Liver (tissue), 9 donors: Measurements from ENCODE around the gene BTG4. TPM values are rescaled to one million over a fixed set of nuclear protein-coding genes. Genes with fewer than 3 reads are reported as not detected.

Experiments
- DNase-seq: peaks from one replicate; pipeline ENCODE4 v3.0.0-alpha.2; 2017; ENCODE audit warnings: low spot score
- H3K27ac ChIP-seq, 2 donors: one replicate each; pipeline ENCODE4 v1.7.0; 2013; ENCODE audit warnings: inconsistent platforms in 2 of 2, low read length in 2 of 2, control low read depth in 1 of 2, low read depth in 1 of 2, mild to moderate bottlenecking in 1 of 2
- H3K27me3 ChIP-seq, 4 donors: one replicate each; pipeline versions ENCODE4 v1.6.1 to v1.7.0; 2013; ENCODE audit warnings: low read length in 3 of 4, inconsistent platforms in 1 of 4, mild to moderate bottlenecking in 1 of 4, moderate library complexity in 1 of 4; ENCODE audit not compliant: control insufficient read depth in 4 of 4, insufficient read depth in 4 of 4
- H3K36me3 ChIP-seq, 4 donors: one replicate each; pipeline versions ENCODE4 v1.6.1 to v1.7.0; 2013; ENCODE audit warnings: low read length in 3 of 4, mild to moderate bottlenecking in 3 of 4, low read depth in 1 of 4, moderate library complexity in 1 of 4; ENCODE audit not compliant: control insufficient read depth in 4 of 4, insufficient read depth in 3 of 4
- H3K4me1 ChIP-seq, 4 donors: one replicate each; pipeline versions ENCODE4 v1.6.1 to v1.7.0; 2013; ENCODE audit warnings: low read length in 3 of 4, mild to moderate bottlenecking in 3 of 4, moderate library complexity in 1 of 4; ENCODE audit not compliant: control insufficient read depth in 4 of 4, insufficient read depth in 4 of 4
- H3K4me3 ChIP-seq, 3 donors: one replicate each; pipeline versions ENCODE4 v1.6.1 to v1.7.0; 2013; ENCODE audit warnings: low read length in 3 of 3, control low read depth in 1 of 3, low read depth in 1 of 3, mild to moderate bottlenecking in 1 of 3
- H3K9ac ChIP-seq, 2 donors: one replicate each; pipeline ENCODE4 v1.7.0; 2013; ENCODE audit warnings: low read length in 2 of 2, mild to moderate bottlenecking in 2 of 2, moderate library complexity in 2 of 2, control low read depth in 1 of 2, low read depth in 1 of 2
- H3K9me3 ChIP-seq, 4 donors: one replicate each; pipeline versions ENCODE4 v1.6.1 to v1.7.0; 2013; ENCODE audit warnings: low read length in 3 of 4; ENCODE audit not compliant: control insufficient read depth in 4 of 4
- ATF3 ChIP-seq: IDR thresholded peaks from 2 replicates; pipeline ENCODE4 v1.6.1; 2016; ENCODE audit warnings: antibody characterized with exemption
- CTCF ChIP-seq: fragments of 150-350 bp; IDR thresholded peaks from 2 replicates; pipeline ENCODE4 v1.5.1; 2017; ENCODE audit warnings: improper control_type of control experiment, low read depth, low read length; ENCODE audit not compliant: missing input control
- EGR1 ChIP-seq, 2 donors: IDR thresholded peaks; 2 replicates each; pipeline ENCODE4 v1.6.1; 2016 to 2018; ENCODE audit warnings: antibody characterized with exemption in 2 of 2, low read depth in 2 of 2
- FOXA1 ChIP-seq: IDR thresholded peaks from 2 replicates; pipeline ENCODE4 v1.6.1; 2016; ENCODE audit warnings: antibody characterized with exemption
- FOXA2 ChIP-seq: IDR thresholded peaks from 2 replicates; pipeline ENCODE4 v1.6.1; 2016; ENCODE audit warnings: antibody characterized with exemption
- GABPA ChIP-seq, 2 donors: IDR thresholded peaks in 1 of 2; conservative IDR thresholded peaks in 1 of 2; 2 replicates each; pipeline ENCODE4 v1.6.1; 2016; ENCODE audit warnings: antibody characterized with exemption in 2 of 2, mild to moderate bottlenecking in 1 of 2, moderate library complexity in 1 of 2
- HNF4G ChIP-seq: IDR thresholded peaks from 2 replicates; pipeline ENCODE4 v1.6.1; 2016; ENCODE audit warnings: antibody characterized with exemption
- MAX ChIP-seq: IDR thresholded peaks from 2 replicates; pipeline ENCODE4 v1.6.1; 2016; ENCODE audit warnings: antibody characterized with exemption
- NR2F2 ChIP-seq: IDR thresholded peaks from 2 replicates; pipeline ENCODE4 v1.6.1; 2016; ENCODE audit warnings: antibody characterized with exemption
- REST ChIP-seq: IDR thresholded peaks from 2 replicates; pipeline ENCODE4 v1.6.1; 2016; ENCODE audit warnings: antibody characterized with exemption, mild to moderate bottlenecking
- RXRA ChIP-seq, 2 donors: IDR thresholded peaks; 2 replicates each; pipeline ENCODE4 v1.6.1; 2017 to 2018; ENCODE audit warnings: antibody characterized with exemption in 2 of 2, mild to moderate bottlenecking in 1 of 2
- SP1 ChIP-seq: IDR thresholded peaks from 2 replicates; pipeline ENCODE4 v1.6.1; 2018; ENCODE audit warnings: antibody characterized with exemption, mild to moderate bottlenecking
- TAF1 ChIP-seq: conservative IDR thresholded peaks from 2 replicates; pipeline ENCODE4 v1.6.1; 2016; ENCODE audit warnings: antibody characterized with exemption, mild to moderate bottlenecking
- YY1 ChIP-seq: IDR thresholded peaks from 2 replicates; pipeline ENCODE4 v1.6.1; 2016; ENCODE audit warnings: antibody characterized with exemption, mild to moderate bottlenecking
- ZBTB33 ChIP-seq: IDR thresholded peaks from 2 replicates; pipeline ENCODE4 v1.6.1; 2016; ENCODE audit warnings: antibody characterized with exemption
- WGBS: extraction: QIAGEN DNeasy Blood & Tissue Kit; methylation state at CpG from one replicate; pipeline ENCODE4 v1.1.7; 2013; 5-methylcytosine and 5-hydroxymethylcytosine counted together
- polyA plus RNA-seq, 2 donors: library from polyadenylated mRNA; stranded (reverse) in 1 of 2; unstranded in 1 of 2; fragments of 200-250 nt in 1 of 2; fragments of >200 nt in 1 of 2; fragmentation: Nextera tagmentation in 1 of 2; extraction: Ambion mirVana in 1 of 2; gene quantifications; one replicate each; pipeline versions ENCODE4 v1.2.1 to v1.2.3, GENCODE V29; 2013 to 2015
- total RNA-seq, 2 donors: library from RNA; depleted of rRNA; stranded (reverse); fragments of >200 nt; gene quantifications; one replicate each; pipeline ENCODE4 v1.2.3, GENCODE V29; 2014
- donor health status: healthy.
- donor health status: healthy.
- donor health status: healthy.
- donor health status: healthy.
- donor health status: healthy.

Gene BTG4
- total and polyA plus RNA-seq, 4 donors, result not detected

- no peak for TF ChIP-seq RXRA (IDR thresholded peaks at IDR 0.05)
- no peak for TF ChIP-seq CTCF
- no peak for TF ChIP-seq NR2F2
- TF ChIP-seq MAX, result no peak
- no peak for TF ChIP-seq REST
- no peak for TF ChIP-seq ATF3
- TF ChIP-seq TAF1, result no peak
- TF ChIP-seq ZBTB33, result no peak
- TF ChIP-seq YY1, result no peak
- TF ChIP-seq FOXA2, result no peak
- TF ChIP-seq FOXA1, result no peak
- no peak for TF ChIP-seq GABPA (IDR thresholded peaks at IDR 0.05 in 1 of 2, conservative IDR thresholded peaks at IDR 0.05 in 1 of 2)
- TF ChIP-seq EGR1 (IDR thresholded peaks at IDR 0.05; ENCODE audit: low read depth in 2 of 2), result no peak
- no peak for TF ChIP-seq SP1
- TF ChIP-seq HNF4G, result no peak
- no peak overlapping the region for H3K9ac ChIP-seq
- H3K36me3 ChIP-seq, result peaks cover 0 to 2% (median 0%) of the 10 kb centered on the region in 4 donors
- H3K4me3 ChIP-seq, result no peak overlapping the region
- peaks cover 0 to 10% (median under 1%) of the 10 kb centered on the region in 4 donors for H3K9me3 ChIP-seq
- H3K27me3 ChIP-seq, result peaks cover 0 to 2% (median 0%) of the 10 kb centered on the region in 4 donors
- DNase-seq, result no peak
- WGBS, result 97% methylated on average over 1 of the region's 1 CpG
- H3K4me1 ChIP-seq, result no peaks in the 10 kb centered on the region
- no peak overlapping the region for H3K27ac ChIP-seq
These were observed 21.7 kb downstream of the BTG4 start for GRCh38 chr11:111490496-111490895.

- Histone ChIP-seq H3K9ac (no peak overlapping the region), H3K27me3 (peaks cover 0 to 2% (median 0%) of the 10 kb centered on the region in 4 donors), H3K4me1 (no peaks in the 10 kb centered on the region), H3K4me3 (no peak overlapping the region), H3K9me3 (peaks cover 1 to 9% (median 3%) of the 10 kb centered on the region in 4 donors), H3K36me3 (peaks cover 0 to 2% (median 0%) of the 10 kb centered on the region in 4 donors), H3K27ac (no peak overlapping the region)
- TF ChIP-seq NR2F2 (no peak), YY1 (no peak), TAF1 (no peak), HNF4G (no peak), FOXA2 (no peak), SP1 (no peak), FOXA1 (no peak)
- no peak for DNase-seq
These were observed 28.8 kb downstream of the BTG4 start for GRCh38 chr11:111483431-111483830.
